K562 (cell line): ENCODE results near the gene HAUS5. TPM values are rescaled to one million over a fixed set of nuclear protein-coding genes. Genes with fewer than 3 reads are reported as not detected.

Experiments
- BACH1 ChIP-seq: fragments of 200-800 bp; sonication (Bioruptor generic); IDR thresholded peaks from 2 replicates; pipeline ENCODE4 v1.6.1; 2016; ENCODE audit warnings: missing genetic modification characterization, missing compliant biosample characterization
- CHD2 ChIP-seq: IDR thresholded peaks from 2 replicates; pipeline ENCODE4 v1.6.1; 2011; ENCODE audit warnings: low read depth, low read length
- HDAC2 ChIP-seq: fragments of 450-650 bp; IDR thresholded peaks from 2 replicates; pipeline ENCODE4 v1.6.1; 2016; ENCODE audit warnings: mild to moderate bottlenecking
- MTA2 ChIP-seq: fragments of 450-650 bp; IDR thresholded peaks from 2 replicates; pipeline ENCODE4 v1.6.1; 2016; ENCODE audit warnings: low read depth
- NR2C1 ChIP-seq, 2 experiments: fragments of 450-650 bp; IDR thresholded peaks; 2 replicates each; pipeline ENCODE4 v1.6.1; 2017; ENCODE audit warnings: mild to moderate bottlenecking in 2 of 2, antibody characterized with exemption in 1 of 2, inconsistent platforms in 1 of 2, missing compliant biosample characterization in 1 of 2, missing genetic modification characterization in 1 of 2
- PHB2 ChIP-seq: fragments of 450-650 bp; IDR thresholded peaks from 2 replicates; pipeline ENCODE4 v1.6.1; 2017; ENCODE audit warnings: low read depth
- POLR2B ChIP-seq: fragments of 450-650 bp; IDR thresholded peaks from 2 replicates; pipeline ENCODE4 v1.6.1; 2018; ENCODE audit warnings: low read depth; ENCODE audit not compliant: partially characterized antibody
- SP1 ChIP-seq: sonication (generic); formaldehyde crosslinking; IDR thresholded peaks from 2 replicates; pipeline ENCODE4 v1.8.1; 2022; ENCODE audit warnings: mild to moderate bottlenecking, missing genetic modification reagents
- THAP12 ChIP-seq: fragments of 250-450 bp; sonication (Bioruptor Pico); IDR thresholded peaks from 2 replicates; pipeline ENCODE4 v1.9.0; 2021; ENCODE audit warnings: mild to moderate bottlenecking, inconsistent platforms
- YY1 ChIP-seq, 3 experiments: IDR thresholded peaks; 2 replicates each; pipeline ENCODE4 v1.6.1; 2011; ENCODE audit warnings: low read length in 2 of 3, mild to moderate bottlenecking in 2 of 3, moderate library complexity in 2 of 3, borderline replicate concordance in 1 of 3, control low read depth in 1 of 3, low read depth in 1 of 3; ENCODE audit not compliant: insufficient read depth in 3 of 3, insufficient replicate concordance in 2 of 3, control insufficient read depth in 1 of 3, insufficient read length in 1 of 3; ENCODE audit errors: extremely low read depth in 1 of 3
- ZNF707 ChIP-seq: fragments of 250-450 bp; sonication (Bioruptor Pico); conservative IDR thresholded peaks from 2 replicates; pipeline ENCODE4 v1.8.0; 2022; ENCODE audit warnings: inconsistent platforms, mild to moderate bottlenecking, moderate library complexity
- polyA plus RNA-seq, 8 experiments: library from polyadenylated mRNA; depleted of rRNA in 4 of 8; stranded (reverse) in 5 of 8; unstranded in 3 of 8; fragments of >200 nt; fragmentation: Nextera tagmentation in 2 of 8; fragmentation: Illumina TruSeq in 1 of 8; extraction: Ambion mirVana in 2 of 8; extraction: Trizol in 1 of 8; gene quantifications; 2 replicates each; pipeline versions ENCODE4 v1.2.1 to v1.2.3, GENCODE V29; 2011 to 2014; ENCODE audit warnings: inconsistent platforms in 1 of 8, missing spikeins in 1 of 8
- total RNA-seq, 7 experiments: library from RNA; depleted of rRNA in 6 of 7; stranded (reverse); fragments of >200 nt in 6 of 7; fragmentation: Illumina TruSeq in 2 of 7; extraction: Trizol in 2 of 7; gene quantifications; 2 replicates each; pipeline versions ENCODE4 v1.2.1 to v1.2.3, GENCODE V29; 2011 to 2021; ENCODE audit warnings: low replicate concordance in 1 of 7
- TF ChIP-seq, protein P1 (sequence below): fragments of 250-450 bp; sonication (Bioruptor Pico); IDR thresholded peaks from 2 replicates; pipeline ENCODE4 v1.4.0; 2020; ENCODE audit warnings: mild to moderate bottlenecking
- TF ChIP-seq, protein P2 (sequence below): fragments of 250-450 bp; sonication (Bioruptor Pico); IDR thresholded peaks from 2 replicates; pipeline ENCODE4 v1.5.0; 2020; ENCODE audit warnings: mild to moderate bottlenecking
- TF ChIP-seq, protein P3 (sequence below): fragments of 450-650 bp; IDR thresholded peaks from 2 replicates; pipeline ENCODE4 v1.6.1; 2017; ENCODE audit warnings: antibody characterized with exemption
- TF ChIP-seq, protein P4 (sequence below): fragments of 150-350 bp; conservative IDR thresholded peaks from 2 replicates; pipeline ENCODE4 v1.6.1; 2014; ENCODE audit warnings: low read length

HAUS5 gene
- total and polyA plus RNA-seq, 9 of the 15 experiments (the other 6 are each of a cell fraction or from before 2014, with no cell fraction given) = 3.5 to 41.3 (median 14.2) TPM

DNA sequence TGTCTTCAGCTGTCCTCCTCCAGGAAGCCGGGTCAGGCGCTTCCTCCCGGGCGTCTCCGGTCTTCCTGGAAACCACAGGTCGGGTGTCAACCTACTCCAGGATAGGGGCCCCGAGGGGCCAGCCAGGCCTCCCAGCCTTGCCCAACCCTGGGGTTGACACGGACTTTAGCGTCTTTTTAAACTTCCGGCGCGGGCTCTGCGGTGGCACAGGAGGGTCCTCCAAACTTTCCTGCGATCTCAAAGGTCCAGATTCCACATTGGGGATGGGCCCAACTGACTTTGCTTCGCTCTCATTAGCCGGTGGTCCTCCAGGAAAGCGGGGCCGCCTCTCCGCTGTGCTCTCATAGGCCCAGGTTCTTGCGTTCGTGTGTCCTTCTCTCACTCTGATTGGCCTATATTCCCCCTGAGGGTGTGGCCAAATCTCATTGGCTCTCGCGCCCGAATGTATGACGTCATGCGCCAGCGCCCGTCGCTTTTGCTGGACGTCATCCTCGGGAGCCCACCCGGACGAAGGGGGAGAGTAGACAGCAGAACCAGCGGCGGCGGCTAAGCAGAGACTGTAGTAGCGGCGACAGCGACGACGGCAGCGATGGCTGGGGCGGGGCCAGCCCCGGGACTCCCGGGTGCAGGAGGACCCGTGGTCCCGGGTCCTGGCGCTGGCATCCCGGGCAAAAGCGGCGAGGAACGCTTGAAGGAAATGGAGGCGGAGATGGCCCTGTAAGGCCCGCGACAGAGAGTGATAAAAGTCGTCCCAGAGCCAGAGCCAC is 16.2 kb downstream of the HAUS5 start, which contains the start of gene RBM42 (continued):
- TF ChIP-seq, protein P1, sequence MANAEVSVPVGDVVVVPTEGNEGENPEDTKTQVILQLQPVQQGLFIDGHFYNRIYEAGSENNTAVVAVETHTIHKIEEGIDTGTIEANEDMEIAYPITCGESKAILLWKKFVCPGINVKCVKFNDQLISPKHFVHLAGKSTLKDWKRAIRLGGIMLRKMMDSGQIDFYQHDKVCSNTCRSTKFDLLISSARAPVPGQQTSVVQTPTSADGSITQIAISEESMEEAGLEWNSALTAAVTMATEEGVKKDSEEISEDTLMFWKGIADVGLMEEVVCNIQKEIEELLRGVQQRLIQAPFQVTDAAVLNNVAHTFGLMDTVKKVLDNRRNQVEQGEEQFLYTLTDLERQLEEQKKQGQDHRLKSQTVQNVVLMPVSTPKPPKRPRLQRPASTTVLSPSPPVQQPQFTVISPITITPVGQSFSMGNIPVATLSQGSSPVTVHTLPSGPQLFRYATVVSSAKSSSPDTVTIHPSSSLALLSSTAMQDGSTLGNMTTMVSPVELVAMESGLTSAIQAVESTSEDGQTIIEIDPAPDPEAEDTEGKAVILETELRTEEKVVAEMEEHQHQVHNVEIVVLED (CRISPR knock-in tag) = peak; percentile 67
- peak; percentile 98 for TF ChIP-seq SP1 (CRISPR knock-in tag)
- peak in 1 of 3 experiments; percentile 1 for TF ChIP-seq YY1 (IDR thresholded peaks at IDR 0.05; ENCODE audit: borderline replicate concordance in 1 of 3, control insufficient read depth in 1 of 3, extremely low read depth in 1 of 3, insufficient read depth in 3 of 3, insufficient read length in 1 of 3, insufficient replicate concordance in 2 of 3, low read depth in 1 of 3, low read length in 2 of 3)
- peak; percentile 86 for TF ChIP-seq CHD2
- TF ChIP-seq NR2C1 (IDR thresholded peaks at IDR 0.05) = peak; percentile 56
- peak; percentile 30; the same call in 1 of the 2 replicates for TF ChIP-seq NR2C1 (tag; IDR thresholded peaks at IDR 0.05)
- TF ChIP-seq POLR2B = peak; percentile 62
- no peak for TF ChIP-seq PHB2
- TF ChIP-seq, protein P2, sequence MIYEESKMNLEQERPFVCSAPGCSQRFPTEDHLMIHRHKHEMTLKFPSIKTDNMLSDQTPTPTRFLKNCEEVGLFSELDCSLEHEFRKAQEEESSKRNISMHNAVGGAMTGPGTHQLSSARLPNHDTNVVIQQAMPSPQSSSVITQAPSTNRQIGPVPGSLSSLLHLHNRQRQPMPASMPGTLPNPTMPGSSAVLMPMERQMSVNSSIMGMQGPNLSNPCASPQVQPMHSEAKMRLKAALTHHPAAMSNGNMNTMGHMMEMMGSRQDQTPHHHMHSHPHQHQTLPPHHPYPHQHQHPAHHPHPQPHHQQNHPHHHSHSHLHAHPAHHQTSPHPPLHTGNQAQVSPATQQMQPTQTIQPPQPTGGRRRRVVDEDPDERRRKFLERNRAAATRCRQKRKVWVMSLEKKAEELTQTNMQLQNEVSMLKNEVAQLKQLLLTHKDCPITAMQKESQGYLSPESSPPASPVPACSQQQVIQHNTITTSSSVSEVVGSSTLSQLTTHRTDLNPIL (CRISPR knock-in tag) = peak; percentile 72; the same call in 1 of the 2 replicates
- peak; percentile 93 for TF ChIP-seq HDAC2
- TF ChIP-seq ZNF707 (CRISPR knock-in tag) = no peak
- TF ChIP-seq, protein P3, sequence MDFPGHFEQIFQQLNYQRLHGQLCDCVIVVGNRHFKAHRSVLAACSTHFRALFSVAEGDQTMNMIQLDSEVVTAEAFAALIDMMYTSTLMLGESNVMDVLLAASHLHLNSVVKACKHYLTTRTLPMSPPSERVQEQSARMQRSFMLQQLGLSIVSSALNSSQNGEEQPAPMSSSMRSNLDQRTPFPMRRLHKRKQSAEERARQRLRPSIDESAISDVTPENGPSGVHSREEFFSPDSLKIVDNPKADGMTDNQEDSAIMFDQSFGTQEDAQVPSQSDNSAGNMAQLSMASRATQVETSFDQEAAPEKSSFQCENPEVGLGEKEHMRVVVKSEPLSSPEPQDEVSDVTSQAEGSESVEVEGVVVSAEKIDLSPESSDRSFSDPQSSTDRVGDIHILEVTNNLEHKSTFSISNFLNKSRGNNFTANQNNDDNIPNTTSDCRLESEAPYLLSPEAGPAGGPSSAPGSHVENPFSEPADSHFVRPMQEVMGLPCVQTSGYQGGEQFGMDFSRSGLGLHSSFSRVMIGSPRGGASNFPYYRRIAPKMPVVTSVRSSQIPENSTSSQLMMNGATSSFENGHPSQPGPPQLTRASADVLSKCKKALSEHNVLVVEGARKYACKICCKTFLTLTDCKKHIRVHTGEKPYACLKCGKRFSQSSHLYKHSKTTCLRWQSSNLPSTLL = no peak
- peak; percentile 52; the same call in 1 of the 2 replicates for TF ChIP-seq THAP12 (CRISPR knock-in tag)
- TF ChIP-seq MTA2 = no peak
- peak; percentile 59; the same call in 1 of the 2 replicates for TF ChIP-seq BACH1
- TF ChIP-seq, protein P4, sequence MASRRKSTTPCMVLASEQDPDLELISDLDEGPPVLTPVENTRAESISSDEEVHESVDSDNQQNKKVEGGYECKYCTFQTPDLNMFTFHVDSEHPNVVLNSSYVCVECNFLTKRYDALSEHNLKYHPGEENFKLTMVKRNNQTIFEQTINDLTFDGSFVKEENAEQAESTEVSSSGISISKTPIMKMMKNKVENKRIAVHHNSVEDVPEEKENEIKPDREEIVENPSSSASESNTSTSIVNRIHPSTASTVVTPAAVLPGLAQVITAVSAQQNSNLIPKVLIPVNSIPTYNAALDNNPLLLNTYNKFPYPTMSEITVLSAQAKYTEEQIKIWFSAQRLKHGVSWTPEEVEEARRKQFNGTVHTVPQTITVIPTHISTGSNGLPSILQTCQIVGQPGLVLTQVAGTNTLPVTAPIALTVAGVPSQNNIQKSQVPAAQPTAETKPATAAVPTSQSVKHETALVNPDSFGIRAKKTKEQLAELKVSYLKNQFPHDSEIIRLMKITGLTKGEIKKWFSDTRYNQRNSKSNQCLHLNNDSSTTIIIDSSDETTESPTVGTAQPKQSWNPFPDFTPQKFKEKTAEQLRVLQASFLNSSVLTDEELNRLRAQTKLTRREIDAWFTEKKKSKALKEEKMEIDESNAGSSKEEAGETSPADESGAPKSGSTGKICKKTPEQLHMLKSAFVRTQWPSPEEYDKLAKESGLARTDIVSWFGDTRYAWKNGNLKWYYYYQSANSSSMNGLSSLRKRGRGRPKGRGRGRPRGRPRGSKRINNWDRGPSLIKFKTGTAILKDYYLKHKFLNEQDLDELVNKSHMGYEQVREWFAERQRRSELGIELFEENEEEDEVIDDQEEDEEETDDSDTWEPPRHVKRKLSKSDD = peak; percentile 89
